PC-3 (cell line): Measurements from ENCODE around the gene LXN.

Source experiments
- EZH2 ChIP-seq: fragments of 300-600 bp; sonication (generic); IDR thresholded peaks from one replicate; pipeline ENCODE4 v1.6.1; 2017; ENCODE audit warnings: antibody characterized with exemption, mild to moderate bottlenecking, low read length; ENCODE audit not compliant: unreplicated experiment
- TF ChIP-seq, protein P1 (sequence below): fragments of 300-600 bp; sonication (generic); conservative IDR thresholded peaks from 2 replicates; pipeline ENCODE4 v1.5.1; 2017; ENCODE audit warnings: antibody characterized with exemption, low read depth, mild to moderate bottlenecking, low read length

DNA sequence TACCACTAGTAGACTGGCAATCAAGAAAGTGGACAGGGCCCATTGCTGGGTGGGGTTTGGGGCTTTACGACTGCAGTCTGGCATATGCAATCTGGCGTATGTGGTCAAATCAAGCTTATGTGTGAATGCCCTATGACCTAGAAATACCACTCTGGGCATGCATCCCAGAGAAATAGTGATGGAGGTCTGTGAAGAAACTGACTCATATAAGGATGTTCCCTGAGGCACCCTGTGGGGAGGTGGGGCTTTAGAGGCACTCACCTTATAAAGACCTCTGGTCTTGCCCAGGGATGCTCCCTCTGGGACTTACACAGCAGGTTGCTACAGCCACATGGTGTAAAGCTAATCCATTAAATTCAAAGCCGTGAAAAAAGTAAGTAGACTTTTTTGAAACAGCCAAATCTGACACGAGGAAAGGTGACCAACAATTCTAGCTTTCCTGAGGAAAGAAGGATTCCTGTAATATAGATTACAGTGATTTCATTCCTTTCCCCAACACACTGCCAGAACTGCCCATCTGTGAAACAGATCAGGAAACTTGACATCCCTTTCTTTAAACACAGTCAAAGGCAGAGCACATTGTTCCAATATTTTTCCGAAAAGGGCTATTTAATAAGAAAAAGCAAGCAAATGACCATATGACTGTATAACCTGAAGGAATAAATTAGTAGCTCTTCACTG, 46.2 kb upstream of the LXN start:
- TF ChIP-seq, protein P1, sequence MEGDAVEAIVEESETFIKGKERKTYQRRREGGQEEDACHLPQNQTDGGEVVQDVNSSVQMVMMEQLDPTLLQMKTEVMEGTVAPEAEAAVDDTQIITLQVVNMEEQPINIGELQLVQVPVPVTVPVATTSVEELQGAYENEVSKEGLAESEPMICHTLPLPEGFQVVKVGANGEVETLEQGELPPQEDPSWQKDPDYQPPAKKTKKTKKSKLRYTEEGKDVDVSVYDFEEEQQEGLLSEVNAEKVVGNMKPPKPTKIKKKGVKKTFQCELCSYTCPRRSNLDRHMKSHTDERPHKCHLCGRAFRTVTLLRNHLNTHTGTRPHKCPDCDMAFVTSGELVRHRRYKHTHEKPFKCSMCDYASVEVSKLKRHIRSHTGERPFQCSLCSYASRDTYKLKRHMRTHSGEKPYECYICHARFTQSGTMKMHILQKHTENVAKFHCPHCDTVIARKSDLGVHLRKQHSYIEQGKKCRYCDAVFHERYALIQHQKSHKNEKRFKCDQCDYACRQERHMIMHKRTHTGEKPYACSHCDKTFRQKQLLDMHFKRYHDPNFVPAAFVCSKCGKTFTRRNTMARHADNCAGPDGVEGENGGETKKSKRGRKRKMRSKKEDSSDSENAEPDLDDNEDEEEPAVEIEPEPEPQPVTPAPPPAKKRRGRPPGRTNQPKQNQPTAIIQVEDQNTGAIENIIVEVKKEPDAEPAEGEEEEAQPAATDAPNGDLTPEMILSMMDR, result no peak
- no peak for TF ChIP-seq EZH2
